ENCODE results near the gene TXLNA. TPM values are rescaled to one million over a fixed set of nuclear protein-coding genes. Genes with fewer than 3 reads are reported as not detected.

Gene TXLNA
- total RNA-seq, 4 donors from 2014 or later: 27.1 to 46.2 (median 31.0) TPM

- Histone ChIP-seq H3K9me3 (no peaks in the 10 kb centered on the region), H3K27ac (no peak overlapping the region), H3K27me3 (no peaks in the 10 kb centered on the region), H3K36me3 (peaks cover 0 to 45% (median 0%) of the 10 kb centered on the region in 3 donors), H3K4me3 (no peak overlapping the region), H3K4me1 (no peaks in the 10 kb centered on the region)
- no peak for DNase-seq
- no peak for TF ChIP-seq POLR2A (IDR thresholded peaks at IDR 0.05)
- TF ChIP-seq CTCF (IDR thresholded peaks at IDR 0.05): no peak
These were observed 53.3 kb downstream of the TXLNA start for GRCh38 chr1:32232558-32233304.

- Histone ChIP-seq H3K4me3 (no peak overlapping the region), H3K4me1 (peaks cover 0 to 2% (median under 1%) of the 10 kb centered on the region in 4 donors), H3K36me3 (peaks cover 0 to 24% (median 0%) of the 10 kb centered on the region in 3 donors), H3K27ac (no peak overlapping the region), H3K9me3 (no peaks in the 10 kb centered on the region), H3K27me3 (no peaks in the 10 kb centered on the region)
- no peak for TF ChIP-seq POLR2A (IDR thresholded peaks at IDR 0.05)
- no peak for TF ChIP-seq CTCF (IDR thresholded peaks at IDR 0.05)
- DNase-seq: no peak
These were observed 55.3 kb downstream of the TXLNA start for GRCh38 chr1:32234792-32235191.

GRCh38 chr1:32239337-32239736 lies 59.9 kb downstream of the TXLNA start:
- Histone ChIP-seq H3K27me3 (no peaks in the 10 kb centered on the region), H3K9me3 (no peaks in the 10 kb centered on the region), H3K4me1 (peaks cover 0 to 30% (median 5%) of the 10 kb centered on the region in 4 donors), H3K4me3 (no peak overlapping the region), H3K36me3 (no peaks in the 10 kb centered on the region), H3K27ac (peak overlapping the region in 2 of 4 donors; percentile 81 to 88)
- TF ChIP-seq CTCF (IDR thresholded peaks at IDR 0.05) (no peak), POLR2A (IDR thresholded peaks at IDR 0.05) (no peak)
- no peak for DNase-seq

GRCh38 chr1:32239790-32240139 lies 60.3 kb downstream of the TXLNA start:
- Histone ChIP-seq H3K27me3 (no peaks in the 10 kb centered on the region), H3K9me3 (no peaks in the 10 kb centered on the region), H3K27ac (peak overlapping the region; percentile 66 to 88 (median 78)), H3K36me3 (no peaks in the 10 kb centered on the region), H3K4me1 (peaks cover 0 to 30% (median 5%) of the 10 kb centered on the region in 4 donors), H3K4me3 (peak overlapping the region; percentile 63 to 76 (median 72))
- peak in 1 of 3 donors; percentile 52 for DNase-seq
- TF ChIP-seq POLR2A (IDR thresholded peaks at IDR 0.05) (no peak), CTCF (IDR thresholded peaks at IDR 0.05) (no peak)

GRCh38 chr1:32240140-32240951 lies 60.9 kb downstream of the TXLNA start:
- no peaks in the 10 kb centered on the region for H3K27me3 ChIP-seq
- DNase-seq: peak; percentile 77 to 92 (median 81)
- peak overlapping the region; percentile 66 to 88 (median 78) for H3K27ac ChIP-seq
- no peaks in the 10 kb centered on the region for H3K36me3 ChIP-seq
- no peaks in the 10 kb centered on the region for H3K9me3 ChIP-seq
- peak; percentile 12 to 59 for TF ChIP-seq POLR2A (IDR thresholded peaks at IDR 0.05)
- peak; percentile 14 to 42 (median 24) for TF ChIP-seq CTCF (IDR thresholded peaks at IDR 0.05)
- H3K4me1 ChIP-seq: peaks cover 0 to 30% (median 5%) of the 10 kb centered on the region in 4 donors
- H3K4me3 ChIP-seq: peak overlapping the region; percentile 63 to 76 (median 72)
